ENCODE results near the gene MROH9. TPM values are rescaled to one million over a fixed set of nuclear protein-coding genes. Genes with fewer than 3 reads are reported as not detected.

Gene MROH9
- total RNA-seq, 4 donors from 2014 or later = 0.69 TPM; not detected in 3

- no peak for DNase-seq
- no peaks in the 10 kb centered on the region for H3K36me3 ChIP-seq
- no peaks in the 10 kb centered on the region for H3K4me1 ChIP-seq
- intact Hi-C loops (cut with DNase I; ENCODE audit: low total_unique reads) = no loop called here
- H3K27me3 ChIP-seq = no peaks in the 10 kb centered on the region
- TF ChIP-seq, protein P1, sequence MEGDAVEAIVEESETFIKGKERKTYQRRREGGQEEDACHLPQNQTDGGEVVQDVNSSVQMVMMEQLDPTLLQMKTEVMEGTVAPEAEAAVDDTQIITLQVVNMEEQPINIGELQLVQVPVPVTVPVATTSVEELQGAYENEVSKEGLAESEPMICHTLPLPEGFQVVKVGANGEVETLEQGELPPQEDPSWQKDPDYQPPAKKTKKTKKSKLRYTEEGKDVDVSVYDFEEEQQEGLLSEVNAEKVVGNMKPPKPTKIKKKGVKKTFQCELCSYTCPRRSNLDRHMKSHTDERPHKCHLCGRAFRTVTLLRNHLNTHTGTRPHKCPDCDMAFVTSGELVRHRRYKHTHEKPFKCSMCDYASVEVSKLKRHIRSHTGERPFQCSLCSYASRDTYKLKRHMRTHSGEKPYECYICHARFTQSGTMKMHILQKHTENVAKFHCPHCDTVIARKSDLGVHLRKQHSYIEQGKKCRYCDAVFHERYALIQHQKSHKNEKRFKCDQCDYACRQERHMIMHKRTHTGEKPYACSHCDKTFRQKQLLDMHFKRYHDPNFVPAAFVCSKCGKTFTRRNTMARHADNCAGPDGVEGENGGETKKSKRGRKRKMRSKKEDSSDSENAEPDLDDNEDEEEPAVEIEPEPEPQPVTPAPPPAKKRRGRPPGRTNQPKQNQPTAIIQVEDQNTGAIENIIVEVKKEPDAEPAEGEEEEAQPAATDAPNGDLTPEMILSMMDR (IDR thresholded peaks at IDR 0.05) = no peak
- TF ChIP-seq POLR2A (IDR thresholded peaks at IDR 0.05) = no peak
- H3K27ac ChIP-seq = no peak overlapping the region
- H3K9me3 ChIP-seq = no peaks in the 10 kb centered on the region
- H3K4me3 ChIP-seq = no peak overlapping the region
These were observed 84.6 kb downstream of the MROH9 start for GRCh38 chr1:171019971-171020370.

GRCh38 chr1:171032822-171033702 is 97.7 kb downstream of the MROH9 start:
- TF ChIP-seq, protein P1 (IDR thresholded peaks at IDR 0.05) = no peak
- no peak for TF ChIP-seq POLR2A (IDR thresholded peaks at IDR 0.05)
- Histone ChIP-seq H3K36me3 (no peaks in the 10 kb centered on the region), H3K27ac (no peak overlapping the region), H3K4me3 (no peak overlapping the region), H3K4me1 (no peaks in the 10 kb centered on the region), H3K9me3 (no peaks in the 10 kb centered on the region), H3K27me3 (no peaks in the 10 kb centered on the region)
- DNase-seq = no peak
- intact Hi-C loops (cut with DNase I; ENCODE audit: low total_unique reads) = no loop called here

- Histone ChIP-seq H3K4me1 (no peaks in the 10 kb centered on the region), H3K27ac (no peak overlapping the region), H3K36me3 (no peaks in the 10 kb centered on the region), H3K4me3 (no peak overlapping the region), H3K27me3 (no peaks in the 10 kb centered on the region), H3K9me3 (no peaks in the 10 kb centered on the region)
- intact Hi-C loops (cut with DNase I; ENCODE audit: low total_unique reads) = no loop called here
- TF ChIP-seq POLR2A (IDR thresholded peaks at IDR 0.05) = no peak
- TF ChIP-seq, protein P1 (IDR thresholded peaks at IDR 0.05) = no peak
- no peak for DNase-seq
These were observed 102.3 kb downstream of the MROH9 start for GRCh38 chr1:171037626-171038025.

GRCh38 chr1:171038284-171038683 is 103.0 kb downstream of the MROH9 start:
- TF ChIP-seq POLR2A (IDR thresholded peaks at IDR 0.05) = no peak
- TF ChIP-seq, protein P1 (IDR thresholded peaks at IDR 0.05) = no peak
- DNase-seq = no peak
- Histone ChIP-seq H3K36me3 (no peaks in the 10 kb centered on the region), H3K4me1 (no peaks in the 10 kb centered on the region), H3K27me3 (no peaks in the 10 kb centered on the region), H3K4me3 (no peak overlapping the region), H3K9me3 (no peaks in the 10 kb centered on the region), H3K27ac (no peak overlapping the region)
- intact Hi-C loops (cut with DNase I; ENCODE audit: low total_unique reads) = no loop called here

DNA sequence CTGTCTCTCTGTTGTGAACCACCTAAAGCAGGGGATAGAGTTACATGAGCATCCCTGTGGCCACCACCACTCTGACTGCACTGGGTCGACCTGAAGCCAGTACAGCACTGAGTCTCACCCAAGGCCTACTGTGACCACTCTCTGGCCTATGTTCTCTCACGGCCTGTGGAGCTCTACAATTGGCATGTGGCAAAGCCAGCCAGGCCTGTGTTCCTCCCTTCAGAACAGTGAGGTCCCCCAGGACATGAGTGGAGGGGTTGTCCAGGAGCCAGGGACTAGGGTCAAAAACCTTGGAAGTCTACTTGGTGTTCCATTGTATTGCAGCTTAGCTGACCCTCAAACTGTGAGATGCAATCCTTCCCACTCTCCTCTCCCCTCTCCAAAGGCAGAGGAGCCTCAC is 112.7 kb downstream of the MROH9 start:
- no peaks in the 10 kb centered on the region for H3K4me1 ChIP-seq
- H3K27ac ChIP-seq = no peak overlapping the region
- intact Hi-C loops (cut with DNase I; ENCODE audit: low total_unique reads) = no loop called here
- TF ChIP-seq, protein P1 (IDR thresholded peaks at IDR 0.05) = no peak
- no peak for TF ChIP-seq POLR2A (IDR thresholded peaks at IDR 0.05)
- no peak overlapping the region for H3K4me3 ChIP-seq
- peaks cover 0 to 6% of the 10 kb centered on the region in 2 donors for H3K9me3 ChIP-seq
- H3K27me3 ChIP-seq = no peaks in the 10 kb centered on the region
- DNase-seq = no peak
- H3K36me3 ChIP-seq = no peaks in the 10 kb centered on the region
